ENCODE measurements around the gene CC2D1A.
A peak's percentile ranks its signal among the peaks of the same experiment; 100 is the strongest.
"Not testable (repeated sequence)": the region's sequence is repeated elsewhere in the genome, so short reads cannot be mapped to it uniquely, and the experiment has no call there.

CC2D1A gene

DNA sequence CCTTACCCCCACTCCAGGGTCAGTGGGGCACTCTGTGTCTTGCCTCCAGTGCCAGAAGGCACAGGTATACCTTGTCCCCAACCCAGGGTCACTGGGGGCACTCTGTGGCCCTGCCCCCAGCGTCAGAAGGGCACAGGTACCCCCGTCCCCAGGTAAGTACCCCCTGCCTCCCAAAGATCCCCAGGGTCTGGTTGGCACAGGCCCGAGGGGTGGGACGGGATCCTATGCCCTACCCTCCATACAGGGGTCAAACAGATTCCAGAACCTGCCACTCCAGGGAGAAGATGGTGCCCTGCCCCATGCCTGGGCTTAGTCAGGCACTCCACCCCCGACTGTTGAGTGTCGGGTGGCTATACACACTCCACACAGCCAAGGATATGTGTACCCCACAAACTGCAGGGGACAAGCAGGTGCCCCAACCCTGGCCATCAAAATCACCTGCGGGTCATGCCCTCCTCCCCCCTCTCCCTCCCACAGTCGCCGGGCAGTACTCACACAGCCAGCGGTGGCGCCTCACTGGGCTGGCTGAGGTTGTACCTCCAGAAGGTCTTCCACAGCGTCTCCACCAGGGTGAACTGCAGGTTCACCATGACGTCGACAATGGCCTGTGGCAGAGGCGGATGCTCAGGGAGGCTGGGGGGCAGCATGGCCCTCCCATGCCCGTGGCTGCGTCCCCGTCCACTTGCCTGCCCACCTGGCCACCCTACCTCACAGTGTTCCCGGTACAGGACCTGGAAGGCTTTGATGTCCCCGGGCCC, 60.1 kb downstream of the CC2D1A start:
- H3K4me1 Mint-ChIP-seq: no peaks in the 10 kb centered on the region
- H3K36me3 Mint-ChIP-seq (ENCODE audit: insufficient read depth): peaks cover 22% of the 10 kb centered on the region
- H3K4me3 Mint-ChIP-seq: no peak overlapping the region
- no peaks in the 10 kb centered on the region for H3K9me3 Mint-ChIP-seq
- H3K27me3 Mint-ChIP-seq: no peaks in the 10 kb centered on the region
- DNase-seq (ENCODE audit: low spot score in 2 of 2) (no peak), ATAC-seq (replicated peaks; ENCODE audit: extremely low read depth, poor library complexity, severe bottlenecking) (no peak)
- no peak overlapping the region for H3K27ac Mint-ChIP-seq (ENCODE audit: low read depth)

DNA sequence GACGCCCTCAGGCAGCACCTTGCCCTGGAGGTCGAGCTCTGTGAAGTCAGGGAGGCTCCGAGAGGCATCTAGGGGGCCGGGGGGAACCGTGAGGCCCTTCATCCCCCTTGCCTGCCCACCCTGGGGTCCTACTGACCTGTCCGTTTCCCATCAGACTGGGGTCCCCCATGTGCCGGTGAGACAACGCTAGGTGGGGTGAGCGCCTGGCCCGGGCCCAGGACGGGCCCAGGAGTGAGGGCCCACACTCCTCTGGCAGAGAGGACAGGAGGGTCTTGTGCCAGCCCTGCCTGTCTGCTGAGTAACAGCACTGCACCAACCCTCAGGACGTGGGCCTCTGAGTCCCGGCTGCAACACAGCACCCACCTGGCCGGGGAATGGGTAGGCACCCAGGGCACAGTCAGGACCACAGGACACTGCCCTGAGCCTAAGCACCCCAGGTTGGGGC, 60.7 kb downstream of the CC2D1A start:
- ATAC-seq (replicated peaks; ENCODE audit: extremely low read depth, poor library complexity, severe bottlenecking): no peak
- H3K9me3 Mint-ChIP-seq: no peaks in the 10 kb centered on the region
- H3K36me3 Mint-ChIP-seq (ENCODE audit: insufficient read depth): peaks cover 20% of the 10 kb centered on the region
- no peak overlapping the region for H3K4me3 Mint-ChIP-seq
- no peak for DNase-seq (ENCODE audit: low spot score in 2 of 2)
- H3K27ac Mint-ChIP-seq (ENCODE audit: low read depth): no peak overlapping the region
- H3K4me1 Mint-ChIP-seq: no peaks in the 10 kb centered on the region
- no peaks in the 10 kb centered on the region for H3K27me3 Mint-ChIP-seq

DNA sequence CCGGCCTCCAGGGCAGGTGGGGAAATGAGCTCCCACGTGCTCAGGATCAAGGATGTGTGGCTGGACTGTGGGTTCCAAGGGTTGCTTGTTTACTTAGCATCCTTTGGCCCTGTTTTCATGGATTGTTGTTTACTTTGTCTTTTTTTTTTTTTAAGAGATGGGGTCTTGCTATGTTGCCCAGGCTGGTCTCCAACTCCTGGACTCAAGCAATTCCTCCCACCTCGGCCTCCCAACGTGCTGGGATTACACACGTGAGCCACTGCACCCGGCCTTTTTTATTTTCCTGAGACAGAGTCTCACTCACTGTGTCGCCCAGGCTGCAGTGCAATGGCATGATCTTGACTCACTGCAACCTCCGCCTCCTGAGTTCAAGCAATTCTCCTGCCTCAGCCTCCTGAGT, 61.2 kb downstream of the CC2D1A start:
- H3K4me1 Mint-ChIP-seq; ATAC-seq (replicated peaks; ENCODE audit: extremely low read depth, poor library complexity, severe bottlenecking); DNase-seq (ENCODE audit: low spot score in 2 of 2); H3K27me3 Mint-ChIP-seq; H3K4me3 Mint-ChIP-seq; H3K27ac Mint-ChIP-seq (ENCODE audit: low read depth); H3K9me3 Mint-ChIP-seq: not testable (repeated sequence)
- H3K36me3 Mint-ChIP-seq (ENCODE audit: insufficient read depth): peaks cover 21% of the 10 kb centered on the region

DNA sequence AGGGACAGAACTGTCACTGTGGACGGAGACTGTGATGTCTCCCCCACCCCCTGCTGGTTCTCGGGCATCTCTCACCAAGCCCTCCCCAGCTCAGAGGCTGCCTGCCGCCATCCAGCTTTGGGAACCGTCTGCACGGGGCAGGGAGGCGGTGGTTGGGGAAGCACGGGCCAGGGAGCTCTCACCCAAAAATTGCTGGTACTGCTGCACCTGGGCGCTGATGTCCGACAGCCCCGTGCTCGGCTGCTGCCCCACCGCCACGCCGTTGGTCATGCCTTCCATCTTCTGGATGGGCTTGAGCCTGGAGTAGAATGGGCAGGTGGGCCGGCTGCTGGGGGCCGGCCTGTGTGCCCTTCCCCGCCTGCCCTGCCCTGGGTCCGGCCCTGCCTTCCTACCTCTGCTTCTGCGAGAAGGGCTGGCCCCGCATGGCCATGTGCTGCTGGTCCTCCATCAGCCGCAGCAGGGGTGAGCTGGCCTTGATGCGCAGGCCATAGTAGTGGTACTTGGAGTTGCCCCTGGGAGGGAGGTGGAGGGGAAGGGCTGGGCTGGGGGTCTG, 62.5 kb downstream of the CC2D1A start:
- no peak overlapping the region for H3K27ac Mint-ChIP-seq (ENCODE audit: low read depth)
- no peaks in the 10 kb centered on the region for H3K27me3 Mint-ChIP-seq
- no peak for DNase-seq (ENCODE audit: low spot score in 2 of 2)
- H3K9me3 Mint-ChIP-seq: no peaks in the 10 kb centered on the region
- ATAC-seq (replicated peaks; ENCODE audit: extremely low read depth, poor library complexity, severe bottlenecking): no peak
- H3K36me3 Mint-ChIP-seq (ENCODE audit: insufficient read depth): peaks cover 22% of the 10 kb centered on the region
- H3K4me3 Mint-ChIP-seq: no peak overlapping the region
- H3K4me1 Mint-ChIP-seq: no peaks in the 10 kb centered on the region

DNA sequence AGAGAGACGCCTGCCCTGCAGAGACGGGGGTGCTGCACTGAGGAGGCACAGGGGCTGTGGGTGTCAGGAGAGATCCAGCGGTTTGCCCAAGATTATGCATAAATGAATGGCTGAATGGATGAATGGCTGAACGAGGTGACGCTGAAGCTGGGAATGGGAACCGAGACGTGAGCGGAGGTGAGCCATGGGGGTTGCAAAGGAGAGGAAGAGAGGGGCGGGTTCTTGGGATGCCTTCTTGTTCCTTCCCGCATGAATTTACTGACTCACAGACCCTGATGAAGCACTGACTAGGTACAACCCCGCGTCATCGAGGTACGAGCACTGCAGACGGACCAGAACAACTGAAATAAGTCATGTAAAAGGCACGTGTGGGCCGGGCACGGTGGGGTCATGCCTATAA, 63.0 kb downstream of the CC2D1A start:
- DNase-seq (ENCODE audit: low spot score in 2 of 2) (no peak), ATAC-seq (replicated peaks; ENCODE audit: extremely low read depth, poor library complexity, severe bottlenecking) (no peak)
- no peak overlapping the region for H3K4me3 Mint-ChIP-seq
- no peak overlapping the region for H3K27ac Mint-ChIP-seq (ENCODE audit: low read depth)
- no peaks in the 10 kb centered on the region for H3K9me3 Mint-ChIP-seq
- H3K36me3 Mint-ChIP-seq (ENCODE audit: insufficient read depth): peaks cover 22% of the 10 kb centered on the region
- no peaks in the 10 kb centered on the region for H3K27me3 Mint-ChIP-seq
- peaks cover 3% of the 10 kb centered on the region for H3K4me1 Mint-ChIP-seq

DNA sequence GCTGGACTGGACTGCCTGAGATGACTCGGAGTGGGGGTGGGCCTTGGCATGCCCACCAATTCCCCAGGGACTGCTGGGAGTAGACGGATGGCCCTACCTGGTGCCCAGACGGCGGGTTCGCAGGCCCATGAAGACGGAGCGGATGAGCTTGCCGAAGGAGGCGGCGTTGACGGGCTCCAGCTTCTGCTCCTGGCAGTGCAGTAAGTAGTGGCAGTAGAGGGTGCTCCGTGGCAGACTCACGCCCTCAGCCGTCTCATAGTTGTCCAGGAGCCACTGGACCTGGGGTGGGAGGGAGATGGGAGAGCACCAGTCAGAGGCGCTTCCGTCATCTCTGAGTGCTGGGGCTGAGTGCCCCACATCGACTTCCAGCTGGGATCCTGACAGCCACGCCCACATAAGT, 63.9 kb downstream of the CC2D1A start:
- H3K36me3 Mint-ChIP-seq (ENCODE audit: insufficient read depth): peaks cover 24% of the 10 kb centered on the region
- H3K4me3 Mint-ChIP-seq: no peak overlapping the region
- peak overlapping the region; percentile 25 for H3K27ac Mint-ChIP-seq (ENCODE audit: low read depth)
- H3K9me3 Mint-ChIP-seq: no peaks in the 10 kb centered on the region
- ATAC-seq (replicated peaks; ENCODE audit: extremely low read depth, poor library complexity, severe bottlenecking): no peak
- no peaks in the 10 kb centered on the region for H3K27me3 Mint-ChIP-seq
- no peak for DNase-seq (ENCODE audit: low spot score in 2 of 2)
- peaks cover 9% of the 10 kb centered on the region for H3K4me1 Mint-ChIP-seq

DNA sequence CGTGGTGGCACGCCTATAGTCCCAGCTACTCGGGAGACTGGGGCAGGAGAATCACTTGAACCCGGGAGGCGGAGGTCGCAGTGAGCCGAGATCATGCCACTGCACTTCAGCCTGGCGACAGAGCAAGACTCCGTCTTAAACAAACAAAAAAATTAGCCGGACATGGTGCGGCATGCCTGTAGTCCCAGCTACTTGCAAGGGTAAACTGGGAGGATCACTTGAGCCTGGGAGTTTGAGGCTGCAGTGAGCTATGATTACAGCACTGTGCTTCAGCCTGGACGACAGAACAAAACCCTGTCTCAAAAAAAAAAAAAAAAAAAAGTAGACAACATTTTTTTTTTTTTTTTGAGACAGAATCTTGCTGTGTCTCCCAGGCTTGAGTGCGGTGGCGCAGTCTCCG, 65.9 kb downstream of the CC2D1A start:
- not testable (repeated sequence) for DNase-seq (ENCODE audit: low spot score in 2 of 2); H3K27me3 Mint-ChIP-seq; H3K9me3 Mint-ChIP-seq; H3K27ac Mint-ChIP-seq (ENCODE audit: low read depth); ATAC-seq (replicated peaks; ENCODE audit: extremely low read depth, poor library complexity, severe bottlenecking); H3K4me3 Mint-ChIP-seq
- Mint-ChIP-seq H3K36me3 (ENCODE audit: insufficient read depth) (peaks cover 19% of the 10 kb centered on the region), H3K4me1 (peaks cover 16% of the 10 kb centered on the region)

DNA sequence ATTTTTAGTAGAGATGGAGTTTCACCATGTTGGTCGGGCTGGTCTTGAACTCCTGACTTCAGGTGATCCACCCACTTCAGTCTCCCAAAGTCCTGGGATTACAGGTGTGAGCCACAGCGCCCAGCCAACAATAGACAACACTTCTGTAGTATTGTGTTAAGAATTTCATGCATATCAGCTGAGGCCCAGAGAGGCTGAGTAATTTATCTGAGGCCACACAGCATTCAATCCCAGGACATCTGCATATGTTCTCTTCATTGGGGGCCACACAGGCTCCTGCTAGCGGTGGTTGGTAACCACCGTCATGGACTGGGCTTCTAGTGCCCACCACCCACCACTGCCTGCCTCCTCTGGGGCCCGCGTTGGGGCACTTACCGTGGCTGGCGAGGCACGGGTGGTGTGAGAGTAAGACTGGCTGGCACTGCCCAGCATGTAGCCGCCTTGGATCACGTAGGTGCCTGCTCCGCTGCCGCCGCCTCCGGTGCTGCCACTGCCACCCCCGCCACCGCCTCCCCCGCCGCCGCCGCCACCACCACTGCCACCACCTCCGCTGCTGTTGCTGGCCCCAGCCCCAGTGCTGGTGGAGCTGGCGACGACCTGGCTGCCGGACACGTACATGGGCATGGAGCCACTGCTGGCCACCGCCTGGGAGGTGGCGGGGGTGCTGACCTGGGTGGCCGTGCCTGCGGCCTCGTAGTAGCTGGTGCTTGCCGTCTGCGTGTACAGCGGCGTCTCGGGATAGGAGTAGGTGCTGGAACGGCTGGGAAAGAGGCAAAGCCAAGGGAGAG, 66.6 kb downstream of the CC2D1A start:
- H3K4me3 Mint-ChIP-seq: no peak overlapping the region
- DNase-seq (ENCODE audit: low spot score in 2 of 2) (no peak), ATAC-seq (replicated peaks; ENCODE audit: extremely low read depth, poor library complexity, severe bottlenecking) (no peak)
- H3K4me1 Mint-ChIP-seq: peaks cover 16% of the 10 kb centered on the region
- no peaks in the 10 kb centered on the region for H3K27me3 Mint-ChIP-seq
- H3K27ac Mint-ChIP-seq (ENCODE audit: low read depth): no peak overlapping the region
- H3K36me3 Mint-ChIP-seq (ENCODE audit: insufficient read depth): peaks cover 19% of the 10 kb centered on the region
- H3K9me3 Mint-ChIP-seq: no peaks in the 10 kb centered on the region

DNA sequence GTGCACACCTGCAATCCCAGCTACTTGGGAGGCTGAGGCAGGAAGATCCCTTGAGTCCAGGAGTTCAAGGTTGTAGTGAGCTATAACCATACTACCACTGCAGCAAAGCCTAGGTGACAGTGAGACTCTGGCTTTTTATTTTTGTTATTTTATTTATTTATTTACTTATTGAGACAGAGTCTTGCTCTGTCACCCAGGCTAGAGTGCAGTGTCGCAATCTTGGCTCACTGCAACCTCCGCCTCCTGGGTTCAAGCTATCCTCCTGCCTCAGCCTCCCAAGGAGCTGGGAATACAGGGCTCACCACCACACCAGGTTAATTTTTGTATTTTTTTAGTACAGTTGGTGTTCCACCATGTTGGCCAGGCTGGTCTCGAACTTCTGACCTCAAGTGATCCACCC, 67.5 kb downstream of the CC2D1A start:
- Mint-ChIP-seq H3K4me1 (peaks cover 16% of the 10 kb centered on the region), H3K36me3 (ENCODE audit: insufficient read depth) (peaks cover 19% of the 10 kb centered on the region)
- not testable (repeated sequence) for H3K27ac Mint-ChIP-seq (ENCODE audit: low read depth); H3K4me3 Mint-ChIP-seq; ATAC-seq (replicated peaks; ENCODE audit: extremely low read depth, poor library complexity, severe bottlenecking); DNase-seq (ENCODE audit: low spot score in 2 of 2); H3K9me3 Mint-ChIP-seq; H3K27me3 Mint-ChIP-seq

DNA sequence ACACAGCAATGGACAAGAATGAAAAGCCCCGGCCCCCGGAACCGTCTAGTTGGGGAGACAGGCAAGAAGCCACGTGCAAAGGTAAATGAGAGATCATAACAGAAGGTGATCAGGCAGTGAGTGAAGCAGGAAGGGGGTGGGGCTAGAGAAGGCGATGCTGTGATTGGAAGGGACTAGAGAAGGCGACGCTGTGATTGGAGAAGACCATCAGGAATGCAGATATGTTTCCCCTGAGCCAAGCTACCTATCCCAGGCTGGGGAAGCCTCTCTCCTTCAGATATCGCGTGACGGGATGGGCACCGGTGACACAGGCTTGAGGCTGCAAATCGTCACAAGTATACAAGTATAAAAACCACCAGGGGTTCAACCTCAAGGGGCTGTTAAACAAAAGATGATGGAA, 68.1 kb downstream of the CC2D1A start:
- H3K36me3 Mint-ChIP-seq (ENCODE audit: insufficient read depth): peaks cover 19% of the 10 kb centered on the region

DNA sequence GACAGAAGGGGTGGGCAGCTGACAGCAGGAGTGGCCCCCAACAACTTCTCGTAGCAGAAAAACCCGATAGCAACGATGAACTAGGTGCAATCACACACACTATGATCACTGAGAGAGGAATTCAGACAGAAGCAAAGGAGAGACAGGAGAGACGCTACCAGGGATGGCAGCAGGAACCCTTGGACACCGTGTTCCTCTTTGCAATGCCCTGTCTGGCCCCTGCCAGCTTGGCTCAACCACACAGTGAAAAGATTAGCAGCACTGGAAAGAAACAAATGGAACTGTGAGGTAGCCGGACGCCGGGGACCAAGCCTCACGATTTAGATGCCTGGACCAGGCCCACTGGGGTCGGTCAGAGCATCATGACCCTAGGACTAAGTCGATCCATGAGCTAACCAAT, 69.9 kb downstream of the CC2D1A start:
- DNase-seq (ENCODE audit: low spot score in 2 of 2) (no peak), ATAC-seq (replicated peaks; ENCODE audit: extremely low read depth, poor library complexity, severe bottlenecking) (no peak)
- H3K4me3 Mint-ChIP-seq: no peak overlapping the region
- peaks cover 13% of the 10 kb centered on the region for H3K36me3 Mint-ChIP-seq (ENCODE audit: insufficient read depth)
- H3K27me3 Mint-ChIP-seq: no peaks in the 10 kb centered on the region
- H3K4me1 Mint-ChIP-seq: peaks cover 16% of the 10 kb centered on the region
- H3K9me3 Mint-ChIP-seq: no peaks in the 10 kb centered on the region
- H3K27ac Mint-ChIP-seq (ENCODE audit: low read depth): no peak overlapping the region

More for the DNA sequence above, 68.1 kb downstream of the CC2D1A start:
- DNase-seq (ENCODE audit: low spot score in 2 of 2): no peak
- peak overlapping the region; percentile 68 for H3K27ac Mint-ChIP-seq (ENCODE audit: low read depth)
- H3K4me1 Mint-ChIP-seq: peaks cover 16% of the 10 kb centered on the region
- H3K4me3 Mint-ChIP-seq: no peak overlapping the region
- H3K9me3 Mint-ChIP-seq: no peaks in the 10 kb centered on the region
- no peak for ATAC-seq (replicated peaks; ENCODE audit: extremely low read depth, poor library complexity, severe bottlenecking)
- H3K27me3 Mint-ChIP-seq: no peaks in the 10 kb centered on the region

DNA sequence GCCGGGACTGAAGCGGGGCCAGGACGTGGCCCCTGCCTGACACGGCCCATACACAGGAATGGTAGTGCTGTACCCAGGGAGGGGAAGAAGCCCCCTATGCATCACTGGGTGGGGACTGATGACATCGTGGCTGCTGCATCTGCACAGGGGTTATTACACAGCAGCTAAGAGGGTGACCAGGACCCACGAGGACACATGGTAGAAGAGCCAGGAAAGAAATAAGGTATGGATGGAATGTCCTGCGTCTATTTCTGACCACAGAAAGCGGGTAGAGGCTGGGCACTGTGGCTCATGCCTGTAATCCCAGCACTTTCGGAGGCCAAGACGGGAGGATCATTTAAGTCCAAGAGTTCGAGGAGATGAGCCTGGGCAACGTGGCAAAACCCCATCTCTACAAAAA, 70.4 kb downstream of the CC2D1A start:
- H3K9me3 Mint-ChIP-seq: no peaks in the 10 kb centered on the region
- peaks cover 16% of the 10 kb centered on the region for H3K4me1 Mint-ChIP-seq
- no peaks in the 10 kb centered on the region for H3K27me3 Mint-ChIP-seq
- peaks cover 10% of the 10 kb centered on the region for H3K36me3 Mint-ChIP-seq (ENCODE audit: insufficient read depth)
- no peak overlapping the region for H3K4me3 Mint-ChIP-seq
- DNase-seq (ENCODE audit: low spot score in 2 of 2) (no peak), ATAC-seq (replicated peaks; ENCODE audit: extremely low read depth, poor library complexity, severe bottlenecking) (no peak)
- H3K27ac Mint-ChIP-seq (ENCODE audit: low read depth): peak overlapping the region; percentile 36

DNA sequence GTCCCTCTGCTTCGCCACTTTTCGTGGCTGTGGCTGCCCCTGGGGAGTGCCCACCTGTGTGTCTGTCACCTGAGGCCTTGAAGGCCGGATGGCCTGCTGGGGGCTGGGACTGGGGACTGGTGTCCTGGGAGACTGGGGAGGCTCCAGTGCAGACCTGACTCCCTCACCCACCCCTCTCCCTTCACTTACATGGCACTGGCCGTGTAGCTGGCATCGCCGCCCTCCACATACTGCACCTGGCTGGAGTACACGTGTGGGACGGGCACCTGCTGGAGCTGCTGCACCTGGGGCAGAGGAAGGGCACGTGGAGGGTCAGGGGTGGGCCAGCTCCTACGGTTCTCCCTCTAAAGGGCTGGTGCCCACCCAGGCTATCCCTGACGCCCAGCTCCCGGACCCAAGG, 71.8 kb downstream of the CC2D1A start:
- Mint-ChIP-seq H3K4me1 (peaks cover 16% of the 10 kb centered on the region), H3K36me3 (ENCODE audit: insufficient read depth) (peaks cover 6% of the 10 kb centered on the region), H3K4me3 (peak overlapping the region; percentile 36), H3K27ac (ENCODE audit: low read depth) (peak overlapping the region; percentile 35), H3K27me3 (no peaks in the 10 kb centered on the region), H3K9me3 (no peaks in the 10 kb centered on the region)
- ATAC-seq (replicated peaks; ENCODE audit: extremely low read depth, poor library complexity, severe bottlenecking) (no peak), DNase-seq (ENCODE audit: low spot score in 2 of 2) (no peak)
